IgD-negative memory B cell (primary cell): ENCODE results near the gene TFPT. TPM values are rescaled to one million over a fixed set of nuclear protein-coding genes. Genes with fewer than 3 reads are reported as not detected.

Source experiments
- H3K27ac Mint-ChIP-seq, 3 donors: one replicate each; pipeline ENCODE4 v1.8.0; 2020 to 2022; ENCODE audit warnings: mild to moderate bottlenecking in 3 of 3, mixed read lengths in 3 of 3, moderate library complexity in 1 of 3
- H3K27me3 Mint-ChIP-seq: one replicate; pipeline ENCODE4 v1.8.0; 2021; ENCODE audit warnings: mixed read lengths
- H3K36me3 Mint-ChIP-seq: one replicate; pipeline ENCODE4 v1.8.0; 2020; ENCODE audit warnings: mild to moderate bottlenecking, mixed read lengths
- H3K4me1 Mint-ChIP-seq, 3 donors: one replicate each; pipeline ENCODE4 v1.8.0; 2020 to 2022; ENCODE audit warnings: mixed read lengths in 3 of 3, mild to moderate bottlenecking in 1 of 3
- H3K4me3 Mint-ChIP-seq, 4 donors: one replicate each; pipeline ENCODE4 v1.8.0; 2020 to 2022; ENCODE audit warnings: mild to moderate bottlenecking in 4 of 4, mixed read lengths in 4 of 4, moderate library complexity in 3 of 4
- H3K9me3 Mint-ChIP-seq, 3 donors: one replicate each; pipeline ENCODE4 v1.8.0; 2020 to 2021; ENCODE audit warnings: mixed read lengths in 3 of 3, mild to moderate bottlenecking in 1 of 3
- polyA plus RNA-seq: library from polyadenylated mRNA; unstranded; fragments of 300-500 nt; fragmentation: Illumina TruSeq; gene quantifications from one replicate; pipeline ENCODE4 v1.2.3, GENCODE V29; 2021

TFPT gene
- polyA plus RNA-seq, 1 donor from 2014 or later = 11.9 TPM

DNA sequence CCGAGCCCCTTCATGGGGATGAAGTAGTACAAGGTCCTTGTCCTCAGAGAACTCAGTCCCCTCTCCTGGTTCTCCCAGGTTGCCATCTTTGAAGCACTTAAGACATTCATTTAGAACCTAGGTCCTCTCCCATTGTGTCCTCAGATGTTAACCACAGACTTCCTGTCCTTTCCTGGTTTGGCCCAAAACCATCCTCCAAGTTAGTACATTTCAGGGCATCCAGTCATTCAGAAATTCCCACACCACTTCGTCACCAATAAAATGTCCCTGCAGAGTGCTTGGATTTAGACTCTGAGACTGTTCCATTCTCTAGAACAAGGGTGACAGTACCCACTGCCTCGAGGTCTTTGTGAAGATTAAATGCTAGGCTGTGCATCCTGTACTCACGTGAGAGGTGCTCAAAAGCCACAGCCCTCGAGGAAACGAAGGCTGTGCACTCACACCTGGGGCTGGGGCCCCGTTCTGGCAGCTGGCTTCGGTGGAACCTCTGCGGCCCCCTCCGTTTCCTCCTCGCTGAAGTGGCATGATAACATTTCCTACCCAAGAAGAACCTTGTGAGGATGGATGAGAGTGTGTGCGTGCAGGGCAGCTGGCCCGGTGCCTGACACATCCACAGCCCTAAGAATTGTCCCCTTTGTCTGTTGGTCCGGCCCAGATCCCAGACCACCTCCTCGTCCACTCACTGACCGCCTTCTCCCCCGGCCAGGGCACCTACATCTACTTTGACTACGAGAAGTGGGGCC lies 39.3 kb upstream of the TFPT start:
- Mint-ChIP-seq H3K9me3 (no peaks in the 10 kb centered on the region), H3K4me1 (peaks cover 4 to 15% (median 13%) of the 10 kb centered on the region in 3 donors), H3K36me3 (peaks cover 2% of the 10 kb centered on the region), H3K27me3 (no peaks in the 10 kb centered on the region), H3K27ac (peak overlapping the region in 2 of 3 donors; percentile 32 to 75), H3K4me3 (peak overlapping the region in 1 of 4 donors; percentile 48)

- H3K27ac Mint-ChIP-seq = peak overlapping the region in 2 of 3 donors; percentile 73 to 85
- peaks cover 0 to 11% (median 11%) of the 10 kb centered on the region in 3 donors for H3K4me1 Mint-ChIP-seq
- peak overlapping the region in 2 of 4 donors; percentile 39 to 48 for H3K4me3 Mint-ChIP-seq
- H3K27me3 Mint-ChIP-seq = no peaks in the 10 kb centered on the region
- H3K36me3 Mint-ChIP-seq = peaks cover 4% of the 10 kb centered on the region
- H3K9me3 Mint-ChIP-seq = no peaks in the 10 kb centered on the region
Observed at GRCh38 chr19:54153731-54154326, 38.4 kb upstream of the TFPT start.

DNA sequence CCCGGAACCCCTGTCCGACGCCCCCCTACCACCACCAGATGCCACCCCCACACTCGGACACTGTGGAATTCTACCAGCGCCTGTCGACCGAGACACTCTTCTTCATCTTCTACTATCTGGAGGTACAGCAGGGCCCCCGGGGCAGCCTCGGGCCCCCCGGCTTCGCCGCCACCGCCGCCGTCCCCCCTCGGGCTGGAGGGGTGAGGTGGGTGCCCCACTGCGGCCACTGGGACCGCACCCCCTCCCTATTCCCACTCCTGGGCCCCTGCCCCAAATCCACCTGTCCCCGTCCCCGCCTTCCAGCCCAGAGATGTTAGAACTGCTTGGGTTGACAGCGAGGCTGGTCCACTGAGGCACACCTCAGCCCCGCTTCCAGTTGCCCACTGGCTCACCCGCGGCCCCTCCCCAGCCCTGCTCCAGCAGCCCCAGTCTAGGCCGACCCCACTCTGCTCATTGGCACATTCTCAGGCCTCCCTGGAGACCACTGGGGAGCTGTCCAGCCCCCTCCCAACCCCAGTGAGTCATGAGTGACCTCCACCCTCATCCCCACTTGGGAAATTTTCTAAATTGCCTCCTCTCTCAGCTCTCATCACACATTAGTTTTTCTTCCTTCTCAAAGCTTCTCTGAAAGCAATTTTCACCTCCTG lies 37.5 kb upstream of the TFPT start:
- no peaks in the 10 kb centered on the region for H3K9me3 Mint-ChIP-seq
- H3K27me3 Mint-ChIP-seq = no peaks in the 10 kb centered on the region
- peaks cover 0 to 5% (median 4%) of the 10 kb centered on the region in 3 donors for H3K4me1 Mint-ChIP-seq
- H3K27ac Mint-ChIP-seq = peak overlapping the region in 1 of 3 donors; percentile 85
- peak overlapping the region in 1 of 4 donors; percentile 48 for H3K4me3 Mint-ChIP-seq
- H3K36me3 Mint-ChIP-seq = peaks cover 4% of the 10 kb centered on the region

DNA sequence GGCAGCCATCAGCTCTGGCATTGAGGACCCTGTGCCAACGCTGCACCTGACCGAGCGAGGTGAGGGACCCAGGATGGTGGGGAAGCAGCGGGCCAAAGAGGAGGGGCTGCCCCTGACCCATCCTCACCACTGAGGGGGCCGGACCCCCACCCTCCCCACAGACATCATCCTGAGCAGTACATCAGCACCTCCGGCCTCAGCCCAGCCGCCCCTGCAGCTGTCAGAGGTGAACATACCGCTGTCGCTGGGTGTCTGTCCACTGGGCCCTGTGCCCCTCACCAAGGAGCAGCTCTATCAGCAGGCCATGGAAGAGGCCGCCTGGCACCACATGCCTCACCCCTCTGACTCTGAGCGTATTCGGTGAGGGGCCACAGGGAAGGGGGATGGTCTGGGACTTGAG lies 36.8 kb upstream of the TFPT start:
- H3K27me3 Mint-ChIP-seq = no peaks in the 10 kb centered on the region
- no peak overlapping the region for H3K27ac Mint-ChIP-seq
- H3K4me1 Mint-ChIP-seq = peaks cover 0 to 5% (median 4%) of the 10 kb centered on the region in 3 donors
- peaks cover 4% of the 10 kb centered on the region for H3K36me3 Mint-ChIP-seq
- no peaks in the 10 kb centered on the region for H3K9me3 Mint-ChIP-seq
- no peak overlapping the region for H3K4me3 Mint-ChIP-seq

GRCh38 chr19:54151362-54152035 lies 36.0 kb upstream of the TFPT start:
- Mint-ChIP-seq H3K9me3 (no peaks in the 10 kb centered on the region), H3K36me3 (peaks cover 3% of the 10 kb centered on the region), H3K4me3 (peak overlapping the region in 2 of 4 donors; percentile 47 to 72), H3K27ac (peak overlapping the region; percentile 46 to 70 (median 65)), H3K4me1 (peaks cover 0 to 3% (median 1%) of the 10 kb centered on the region in 3 donors), H3K27me3 (no peaks in the 10 kb centered on the region)

GRCh38 chr19:54149021-54149812 lies 33.8 kb upstream of the TFPT start:
- Mint-ChIP-seq H3K9me3 (no peaks in the 10 kb centered on the region), H3K4me3 (no peak overlapping the region), H3K4me1 (peaks cover 0 to 1% (median 0%) of the 10 kb centered on the region in 3 donors), H3K36me3 (peaks cover 3% of the 10 kb centered on the region), H3K27me3 (no peaks in the 10 kb centered on the region), H3K27ac (peak overlapping the region in 1 of 3 donors; percentile 79)

DNA sequence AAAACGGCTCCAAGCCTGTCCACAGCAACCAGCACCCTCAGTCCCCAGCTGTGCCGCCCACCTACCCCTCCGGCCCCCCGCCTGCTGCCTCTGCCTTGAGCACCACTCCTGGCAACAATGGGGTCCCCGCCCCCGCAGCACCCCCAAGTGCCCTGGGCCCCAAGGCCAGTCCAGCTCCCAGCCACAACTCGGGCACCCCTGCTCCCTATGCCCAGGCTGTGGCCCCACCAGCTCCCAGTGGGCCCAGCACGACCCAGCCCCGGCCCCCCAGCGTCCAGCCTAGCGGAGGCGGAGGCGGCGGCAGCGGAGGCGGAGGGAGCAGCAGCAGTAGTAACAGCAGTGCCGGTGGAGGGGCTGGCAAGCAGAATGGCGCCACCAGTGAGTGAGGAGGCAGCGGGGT lies 32.7 kb upstream of the TFPT start:
- Mint-ChIP-seq H3K9me3 (no peaks in the 10 kb centered on the region), H3K27ac (no peak overlapping the region), H3K36me3 (peaks cover 3% of the 10 kb centered on the region), H3K4me1 (peaks cover 0 to 1% (median 0%) of the 10 kb centered on the region in 3 donors), H3K4me3 (no peak overlapping the region), H3K27me3 (no peaks in the 10 kb centered on the region)

DNA sequence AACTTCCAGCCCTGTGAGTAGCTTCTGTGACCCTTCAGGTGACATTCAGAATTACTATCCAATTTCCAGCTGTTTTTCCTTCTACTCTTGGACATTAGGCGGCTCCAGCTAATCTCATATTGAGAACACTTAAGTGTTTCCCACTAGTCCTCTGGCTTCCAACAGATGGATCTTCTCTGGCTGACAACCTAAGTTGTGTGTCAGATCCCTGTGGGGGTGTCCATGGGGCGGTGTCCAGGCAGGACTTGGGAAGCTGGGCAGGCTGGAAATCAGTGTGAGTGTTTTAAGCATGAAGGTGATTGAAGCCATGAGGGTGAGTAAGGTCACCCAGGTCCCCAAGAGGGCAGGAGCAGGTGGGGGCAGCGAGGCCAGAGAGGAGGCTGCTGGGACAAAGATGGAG lies 32.2 kb upstream of the TFPT start:
- H3K27me3 Mint-ChIP-seq = no peaks in the 10 kb centered on the region
- H3K4me3 Mint-ChIP-seq = no peak overlapping the region
- H3K9me3 Mint-ChIP-seq = no peaks in the 10 kb centered on the region
- peaks cover 3% of the 10 kb centered on the region for H3K36me3 Mint-ChIP-seq
- no peak overlapping the region for H3K27ac Mint-ChIP-seq
- peaks cover 0 to 1% (median 0%) of the 10 kb centered on the region in 3 donors for H3K4me1 Mint-ChIP-seq

DNA sequence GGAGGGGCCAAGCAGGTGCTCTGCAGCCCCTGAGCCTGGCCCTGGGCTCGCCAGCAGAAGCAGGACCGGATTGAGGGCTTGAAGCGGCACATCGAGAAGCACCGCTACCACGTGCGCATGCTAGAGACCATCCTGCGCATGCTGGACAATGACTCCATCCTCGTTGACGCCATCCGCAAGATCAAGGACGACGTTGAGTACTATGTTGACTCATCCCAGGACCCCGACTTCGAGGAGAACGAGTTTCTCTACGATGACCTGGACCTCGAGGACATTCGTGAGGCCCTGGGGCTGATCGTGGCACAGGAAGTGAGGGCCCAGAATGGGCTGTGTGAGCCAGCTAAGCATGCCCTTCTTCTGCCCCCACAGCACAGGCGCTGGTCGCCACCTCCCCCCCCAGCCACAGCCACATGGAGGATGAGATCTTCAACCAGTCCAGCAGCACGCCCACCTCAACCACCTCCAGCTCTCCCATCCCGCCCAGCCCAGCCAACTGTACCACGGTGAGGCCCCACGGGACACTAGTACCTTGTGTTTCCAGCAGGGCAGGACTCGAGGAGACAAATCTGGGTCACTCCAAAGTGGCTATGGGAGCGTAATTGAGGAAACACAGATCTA lies 30.2 kb upstream of the TFPT start:
- H3K36me3 Mint-ChIP-seq = peaks cover 4% of the 10 kb centered on the region
- H3K27ac Mint-ChIP-seq = no peak overlapping the region
- peaks cover 0 to 7% (median 3%) of the 10 kb centered on the region in 3 donors for H3K4me1 Mint-ChIP-seq
- H3K9me3 Mint-ChIP-seq = no peaks in the 10 kb centered on the region
- H3K4me3 Mint-ChIP-seq = peak overlapping the region in 1 of 4 donors; percentile 39
- no peaks in the 10 kb centered on the region for H3K27me3 Mint-ChIP-seq

DNA sequence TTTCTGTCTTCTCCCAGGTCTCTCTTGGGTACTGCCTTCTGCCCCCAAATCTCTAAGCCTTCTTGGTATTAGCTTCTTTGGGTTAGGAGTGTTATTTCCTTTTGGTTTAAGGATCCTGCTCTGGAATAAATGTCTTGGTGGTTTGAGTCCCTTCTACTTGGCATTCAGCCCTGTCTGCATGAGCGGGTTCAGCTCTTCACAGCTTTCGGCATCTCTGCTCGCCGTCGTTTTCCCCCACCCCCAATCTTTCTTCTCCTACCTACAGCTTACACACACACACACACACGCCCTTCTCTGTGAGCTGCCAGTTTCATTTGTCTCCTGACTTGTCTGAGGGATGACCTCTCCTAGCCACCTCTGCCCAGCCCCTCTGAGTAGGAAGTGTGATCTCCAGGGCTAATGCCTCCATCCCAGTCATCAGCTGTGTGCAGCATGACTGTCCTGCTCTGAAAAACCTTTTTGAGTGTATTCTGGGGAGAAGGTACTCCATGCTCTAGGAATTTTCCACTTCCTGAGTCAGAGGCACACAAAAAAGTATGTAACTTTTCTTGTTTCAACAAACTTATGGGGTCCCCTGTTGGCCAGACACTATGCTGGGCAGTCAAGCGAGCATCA lies 26.8 kb upstream of the TFPT start:
- Mint-ChIP-seq H3K4me3 (peak overlapping the region in 1 of 4 donors; percentile 57), H3K36me3 (peaks cover 4% of the 10 kb centered on the region), H3K27me3 (peaks cover 1% of the 10 kb centered on the region), H3K9me3 (no peaks in the 10 kb centered on the region), H3K4me1 (peaks cover 0 to 17% (median 4%) of the 10 kb centered on the region in 3 donors), H3K27ac (peak overlapping the region in 1 of 3 donors; percentile 12)

DNA sequence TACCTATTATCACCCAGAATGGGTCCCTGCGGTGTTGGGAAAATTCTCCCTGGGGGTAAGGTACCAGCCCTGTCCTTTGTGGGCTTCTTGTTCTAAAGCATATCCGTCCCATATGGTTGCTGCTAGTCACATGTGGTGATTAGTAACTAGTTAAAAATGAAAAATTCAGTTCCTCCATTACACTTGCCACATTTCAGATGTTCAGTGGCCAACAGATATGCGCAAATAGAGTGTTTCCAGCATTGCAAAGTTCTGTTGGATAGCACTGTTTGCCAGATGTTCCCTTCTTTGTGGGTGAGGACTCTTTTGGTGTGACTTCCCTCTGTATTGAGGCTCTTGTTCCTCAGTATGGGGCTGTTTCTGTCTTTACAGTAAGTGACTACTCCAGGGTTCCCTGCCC lies 25.9 kb upstream of the TFPT start:
- H3K9me3 Mint-ChIP-seq = no peaks in the 10 kb centered on the region
- H3K4me3 Mint-ChIP-seq = peak overlapping the region in 2 of 4 donors; percentile 57 to 60
- H3K4me1 Mint-ChIP-seq = peaks cover 5 to 23% (median 8%) of the 10 kb centered on the region in 3 donors
- H3K27me3 Mint-ChIP-seq = peaks cover 2% of the 10 kb centered on the region
- peaks cover 2% of the 10 kb centered on the region for H3K36me3 Mint-ChIP-seq
- no peak overlapping the region for H3K27ac Mint-ChIP-seq

DNA sequence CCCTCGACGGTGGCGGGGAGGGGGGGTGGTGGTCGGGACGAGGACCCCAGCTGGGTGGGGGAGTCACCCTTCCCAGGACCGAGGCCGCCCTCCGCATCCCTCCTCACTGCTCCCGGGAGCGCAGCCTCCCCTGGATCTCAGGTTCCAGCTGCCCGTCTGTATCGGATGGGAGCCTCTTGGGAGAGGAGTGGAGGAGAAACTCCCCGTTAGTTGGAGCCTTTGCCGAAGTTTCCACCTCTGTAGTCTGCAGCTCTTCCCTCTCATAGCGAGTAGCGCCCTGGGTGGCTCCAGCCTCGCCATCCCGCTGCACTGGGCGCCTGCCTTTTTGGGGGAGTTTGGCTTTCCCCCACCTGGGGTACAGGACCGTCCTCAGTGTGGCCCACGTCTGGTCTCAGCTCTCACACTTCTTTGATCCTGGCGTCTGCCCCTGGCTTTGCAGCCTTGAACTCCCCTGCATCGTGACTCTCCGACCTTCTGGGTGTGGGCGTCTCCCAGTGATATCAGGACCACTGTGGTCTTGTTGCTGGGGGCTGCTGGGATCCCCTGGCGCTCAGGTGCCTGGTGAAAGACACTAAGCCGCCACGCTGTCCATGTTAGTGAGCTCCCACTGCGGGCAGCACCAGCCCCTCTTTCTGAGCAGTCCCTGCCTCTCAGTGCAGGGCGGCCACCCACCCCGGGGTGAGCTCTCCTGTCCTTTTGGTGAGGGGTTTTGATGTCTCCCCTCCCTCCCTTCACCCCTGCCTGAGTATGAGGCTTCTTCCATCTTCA lies 23.2 kb upstream of the TFPT start:
- Mint-ChIP-seq H3K4me1 (peaks cover 9 to 30% (median 12%) of the 10 kb centered on the region in 3 donors), H3K36me3 (peaks cover 2% of the 10 kb centered on the region), H3K27ac (peak overlapping the region; percentile 66 to 96 (median 91)), H3K27me3 (peaks cover 2% of the 10 kb centered on the region), H3K4me3 (peak overlapping the region; percentile 83 to 96 (median 90)), H3K9me3 (no peaks in the 10 kb centered on the region)
